ENCODE measurements around the gene RALGAPA2. TPM values are rescaled to one million over a fixed set of nuclear protein-coding genes. Genes with fewer than 3 reads are reported as not detected.

Gene RALGAPA2
- total RNA-seq, 1 donor, result 5.6 TPM

DNA sequence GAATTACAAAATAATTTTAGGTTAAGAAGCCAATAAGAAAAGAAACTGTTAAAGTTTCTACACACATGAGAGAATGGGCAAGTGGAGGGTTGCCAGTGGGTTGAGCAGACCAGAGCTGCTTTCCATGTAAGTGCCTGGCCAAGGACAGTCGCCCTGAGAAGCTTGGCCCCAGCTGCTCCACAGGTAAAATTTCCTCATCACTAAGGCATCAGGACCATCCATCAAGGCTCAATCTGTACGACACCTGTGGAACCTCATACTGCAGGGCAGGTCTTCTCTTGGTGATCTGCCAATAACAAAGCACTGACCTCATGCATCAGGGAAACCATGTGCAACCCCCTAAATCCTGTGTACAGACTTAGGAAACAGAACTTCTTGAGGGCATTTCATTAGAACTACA is 229.1 kb downstream of the RALGAPA2 start:
- no peak for DNase-seq (ENCODE audit: low read depth)
- TF ChIP-seq, protein P1, sequence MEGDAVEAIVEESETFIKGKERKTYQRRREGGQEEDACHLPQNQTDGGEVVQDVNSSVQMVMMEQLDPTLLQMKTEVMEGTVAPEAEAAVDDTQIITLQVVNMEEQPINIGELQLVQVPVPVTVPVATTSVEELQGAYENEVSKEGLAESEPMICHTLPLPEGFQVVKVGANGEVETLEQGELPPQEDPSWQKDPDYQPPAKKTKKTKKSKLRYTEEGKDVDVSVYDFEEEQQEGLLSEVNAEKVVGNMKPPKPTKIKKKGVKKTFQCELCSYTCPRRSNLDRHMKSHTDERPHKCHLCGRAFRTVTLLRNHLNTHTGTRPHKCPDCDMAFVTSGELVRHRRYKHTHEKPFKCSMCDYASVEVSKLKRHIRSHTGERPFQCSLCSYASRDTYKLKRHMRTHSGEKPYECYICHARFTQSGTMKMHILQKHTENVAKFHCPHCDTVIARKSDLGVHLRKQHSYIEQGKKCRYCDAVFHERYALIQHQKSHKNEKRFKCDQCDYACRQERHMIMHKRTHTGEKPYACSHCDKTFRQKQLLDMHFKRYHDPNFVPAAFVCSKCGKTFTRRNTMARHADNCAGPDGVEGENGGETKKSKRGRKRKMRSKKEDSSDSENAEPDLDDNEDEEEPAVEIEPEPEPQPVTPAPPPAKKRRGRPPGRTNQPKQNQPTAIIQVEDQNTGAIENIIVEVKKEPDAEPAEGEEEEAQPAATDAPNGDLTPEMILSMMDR (IDR thresholded peaks at IDR 0.05; ENCODE audit: insufficient read depth, low read depth, low read length), result no peak
- no peak overlapping the region for H3K4me3 ChIP-seq (ENCODE audit: low read depth, low read length)

DNA sequence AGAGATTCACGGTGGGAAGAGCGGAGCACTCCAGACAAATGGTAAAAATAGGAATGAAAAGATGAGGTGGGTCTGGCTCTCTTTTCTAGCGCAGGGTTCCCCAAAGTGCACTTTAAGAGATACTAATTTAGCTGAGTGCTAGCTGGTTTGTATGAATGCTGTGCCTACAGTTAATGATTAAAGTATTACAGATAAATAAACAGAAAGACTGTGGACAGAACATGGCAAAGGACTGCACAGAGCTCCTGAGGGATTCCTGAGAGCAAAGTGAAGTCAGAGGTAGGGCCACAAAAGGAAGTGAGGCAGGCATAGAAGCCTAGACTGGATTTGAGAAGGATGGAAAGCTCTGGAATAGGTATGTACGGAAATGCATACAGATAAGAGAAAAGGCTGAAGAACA is 230.0 kb downstream of the RALGAPA2 start:
- no peak overlapping the region for H3K4me3 ChIP-seq (ENCODE audit: low read depth, low read length)
- TF ChIP-seq, protein P1 (IDR thresholded peaks at IDR 0.05; ENCODE audit: insufficient read depth, low read depth, low read length), result no peak
- no peak for DNase-seq (ENCODE audit: low read depth)

DNA sequence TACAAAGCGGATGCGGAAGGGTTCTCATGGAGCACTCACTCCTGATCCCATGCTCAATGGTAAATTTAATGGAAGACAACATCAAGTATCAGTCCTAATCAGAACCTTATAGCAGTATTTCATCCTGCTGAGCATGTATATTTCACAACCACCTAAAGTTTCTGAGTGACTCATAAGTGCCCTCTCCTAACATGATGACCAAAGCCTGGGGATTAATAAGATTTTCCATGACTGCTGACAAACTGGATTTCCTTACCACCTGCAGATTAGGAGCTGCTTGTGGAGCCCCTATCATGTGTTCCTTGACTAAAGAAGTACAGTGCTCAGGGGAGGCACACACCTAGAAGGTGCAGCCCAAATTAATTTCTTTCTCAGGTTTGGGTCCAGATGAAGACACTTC is 231.8 kb downstream of the RALGAPA2 start:
- DNase-seq (ENCODE audit: low read depth), result peak; percentile 71
- H3K4me3 ChIP-seq (ENCODE audit: low read depth, low read length), result no peak overlapping the region
- TF ChIP-seq, protein P1 (IDR thresholded peaks at IDR 0.05; ENCODE audit: insufficient read depth, low read depth, low read length), result no peak

GRCh38 chr20:20480126-20480525 is 232.3 kb downstream of the RALGAPA2 start:
- TF ChIP-seq, protein P1 (IDR thresholded peaks at IDR 0.05; ENCODE audit: insufficient read depth, low read depth, low read length), result no peak
- no peak for DNase-seq (ENCODE audit: low read depth)
- no peak overlapping the region for H3K4me3 ChIP-seq (ENCODE audit: low read depth, low read length)

DNA sequence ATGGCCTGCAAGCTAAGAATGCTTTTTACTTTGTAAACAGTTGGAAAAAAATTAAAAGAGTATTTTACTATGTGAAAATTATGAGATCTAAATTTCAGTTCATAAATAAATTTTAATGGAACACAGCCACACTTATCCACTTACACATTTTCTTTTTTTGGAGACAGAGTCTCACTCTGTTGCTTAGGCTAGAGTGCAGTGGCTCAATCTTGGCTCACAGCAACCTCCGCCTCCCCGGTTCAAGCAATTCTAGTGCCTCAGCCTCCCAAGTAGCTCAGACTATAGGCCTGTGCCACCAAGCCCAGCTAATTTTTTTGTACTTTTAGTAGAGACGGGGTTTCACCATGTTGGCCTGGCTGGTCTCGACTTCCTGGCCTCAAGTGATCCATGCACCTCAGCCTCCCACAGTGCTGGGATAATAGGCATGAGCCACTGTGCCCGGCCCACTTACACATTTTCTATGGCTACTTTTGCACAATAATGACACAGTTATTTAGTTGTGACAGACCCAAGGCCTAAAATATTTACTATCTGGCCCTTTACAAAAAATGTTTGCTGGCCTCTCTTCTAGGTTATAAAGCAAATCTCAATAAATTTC is 234.9 kb downstream of the RALGAPA2 start:
- TF ChIP-seq, protein P1 (IDR thresholded peaks at IDR 0.05; ENCODE audit: insufficient read depth, low read depth, low read length), result no peak
- no peak for DNase-seq (ENCODE audit: low read depth)
- H3K4me3 ChIP-seq (ENCODE audit: low read depth, low read length), result no peak overlapping the region

DNA sequence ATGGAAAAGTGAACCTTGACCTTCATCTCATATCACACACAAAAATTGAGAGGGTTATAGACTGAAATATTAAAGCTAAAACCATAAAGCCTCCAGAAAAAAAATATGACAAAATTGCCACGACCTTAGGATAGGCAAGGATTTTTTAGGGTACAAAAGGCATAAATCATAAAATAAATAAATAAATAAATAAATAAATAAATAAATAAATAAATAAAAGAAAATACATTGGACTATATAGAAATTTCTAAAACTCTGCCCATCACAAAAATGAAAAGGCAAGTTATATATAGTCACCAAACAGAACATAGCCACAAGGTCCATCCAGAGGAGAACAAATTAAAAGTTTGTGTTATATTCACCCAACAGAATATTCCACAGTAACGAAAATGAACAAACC is 235.9 kb downstream of the RALGAPA2 start:
- H3K4me3 ChIP-seq (ENCODE audit: low read depth, low read length), result no peak overlapping the region
- TF ChIP-seq, protein P1 (IDR thresholded peaks at IDR 0.05; ENCODE audit: insufficient read depth, low read depth, low read length), result no peak

DNA sequence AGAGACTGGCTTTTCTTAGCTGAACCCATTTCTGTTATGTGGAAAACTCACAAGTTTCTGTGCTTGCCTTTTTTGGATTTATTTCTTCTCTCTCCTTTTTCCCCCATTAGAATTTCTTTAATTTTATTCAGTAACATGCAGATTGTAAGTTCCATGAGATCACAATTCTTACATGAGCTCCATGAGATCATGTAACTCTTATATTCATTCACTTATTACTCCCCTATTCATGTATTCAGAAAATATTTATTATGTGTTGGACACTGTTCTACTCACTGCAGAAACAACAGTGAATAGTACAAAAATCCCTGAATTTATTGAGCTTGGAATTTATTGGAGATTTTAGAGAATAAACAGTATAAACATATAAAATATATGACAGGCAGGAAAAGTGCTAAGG is 238.8 kb downstream of the RALGAPA2 start:
- TF ChIP-seq, protein P1 (IDR thresholded peaks at IDR 0.05; ENCODE audit: insufficient read depth, low read depth, low read length), result no peak
- no peak for DNase-seq (ENCODE audit: low read depth)

More for the DNA sequence above, 235.9 kb downstream of the RALGAPA2 start:
- no peak for DNase-seq (ENCODE audit: low read depth)

More for the DNA sequence above, 238.8 kb downstream of the RALGAPA2 start:
- no peak overlapping the region for H3K4me3 ChIP-seq (ENCODE audit: low read depth, low read length)
